ENCODE measurements around the gene ROR2.

- TF ChIP-seq CTCF (IDR thresholded peaks at IDR 0.05; ENCODE audit: low read depth, low read length, missing input control), result no peak
- TF ChIP-seq YY1 (IDR thresholded peaks at IDR 0.05), result no peak
Measured at GRCh38 chr9:91825422-91825821, 124.6 kb downstream of the ROR2 start.

All from liver (tissue), 2 donors.